ENCODE results near the gene UBN2.
"Not testable (repeated sequence)": the region's sequence is repeated elsewhere in the genome, so short reads cannot be mapped to it uniquely, and the experiment has no call there.

Gene UBN2

GRCh38 chr7:139205843-139206242 lies 25.2 kb upstream of the UBN2 start:
- Histone ChIP-seq H3K4me2 (ENCODE audit: low read length) (no peak overlapping the region), H3K36me3 (ENCODE audit: control insufficient read depth, insufficient read depth, low read length) (no peaks in the 10 kb centered on the region), H2AFZ (no peak overlapping the region), H3K4me1 (no peaks in the 10 kb centered on the region), H3K27me3 (ENCODE audit: control insufficient read depth, insufficient read depth, low read length) (no peaks in the 10 kb centered on the region), H3K27ac (no peak overlapping the region), H3K9me3 (ENCODE audit: control insufficient read depth, low read length) (no peaks in the 10 kb centered on the region), H3K4me3 (ENCODE audit: low read depth, low read length) (no peak overlapping the region), H3K79me2 (no peaks in the 10 kb centered on the region), H3K9ac (no peak overlapping the region)
- no peak for TF ChIP-seq CTCF (IDR thresholded peaks at IDR 0.05)

DNA sequence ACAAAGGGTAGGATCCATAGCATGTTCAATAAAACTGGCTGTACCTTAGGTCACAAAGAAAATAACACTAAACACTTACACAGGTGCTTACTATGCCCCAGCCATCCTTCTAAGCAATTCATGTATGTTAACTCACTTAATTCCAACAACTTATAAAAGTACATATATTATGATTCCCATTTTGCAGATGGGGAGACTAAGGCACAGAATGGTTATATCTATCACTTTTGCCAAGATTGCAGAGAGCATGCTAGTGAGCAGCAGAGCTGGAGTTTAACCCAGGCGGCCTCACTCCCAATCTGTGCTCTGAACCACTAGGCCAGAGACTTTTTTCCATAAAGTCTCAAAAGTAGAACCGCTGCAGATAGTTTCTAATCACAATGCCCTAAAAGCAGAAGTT lies 18.9 kb upstream of the UBN2 start:
- H3K9ac ChIP-seq: no peak overlapping the region
- no peak overlapping the region for H2AFZ ChIP-seq
- no peaks in the 10 kb centered on the region for H3K27me3 ChIP-seq (ENCODE audit: control insufficient read depth, insufficient read depth, low read length)
- no peaks in the 10 kb centered on the region for H3K36me3 ChIP-seq (ENCODE audit: control insufficient read depth, insufficient read depth, low read length)
- no peak overlapping the region for H3K4me3 ChIP-seq (ENCODE audit: low read depth, low read length)
- no peaks in the 10 kb centered on the region for H3K9me3 ChIP-seq (ENCODE audit: control insufficient read depth, low read length)
- no peaks in the 10 kb centered on the region for H3K79me2 ChIP-seq
- H3K4me2 ChIP-seq (ENCODE audit: low read length): no peak overlapping the region
- no peaks in the 10 kb centered on the region for H3K4me1 ChIP-seq
- no peak for TF ChIP-seq CTCF (IDR thresholded peaks at IDR 0.05)
- H3K27ac ChIP-seq: no peak overlapping the region

GRCh38 chr7:139213489-139213888 lies 17.5 kb upstream of the UBN2 start:
- not testable (repeated sequence) for H3K36me3 ChIP-seq (ENCODE audit: control insufficient read depth, insufficient read depth, low read length); H3K9me3 ChIP-seq (ENCODE audit: control insufficient read depth, low read length); H3K27me3 ChIP-seq (ENCODE audit: control insufficient read depth, insufficient read depth, low read length); H3K27ac ChIP-seq; H3K4me3 ChIP-seq (ENCODE audit: low read depth, low read length); H3K4me1 ChIP-seq; H2AFZ ChIP-seq; H3K9ac ChIP-seq; H3K4me2 ChIP-seq (ENCODE audit: low read length); H3K79me2 ChIP-seq

- no peaks in the 10 kb centered on the region for H3K36me3 ChIP-seq (ENCODE audit: control insufficient read depth, insufficient read depth, low read length)
Measured at GRCh38 chr7:139218173-139218572, 12.9 kb upstream of the UBN2 start.

DNA sequence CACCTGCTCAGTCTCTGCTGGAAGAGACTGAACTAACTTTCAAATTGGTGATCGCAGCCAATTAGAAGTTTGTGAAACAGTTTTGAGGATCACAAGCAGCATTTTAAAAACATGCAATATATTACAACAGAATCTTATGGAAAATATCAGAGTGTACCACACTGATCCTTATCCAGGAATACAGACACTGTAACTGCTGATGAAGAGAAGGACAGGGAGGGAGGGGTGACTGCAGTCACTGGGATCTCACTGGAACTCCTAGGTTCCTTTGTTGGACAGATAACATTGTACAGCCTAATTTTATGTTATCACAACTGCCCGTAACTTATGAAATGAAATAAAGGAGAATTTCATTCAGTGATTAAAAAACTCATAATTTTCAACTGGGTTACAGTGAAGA lies 6.8 kb upstream of the UBN2 start:
- no peak for TF ChIP-seq CTCF (IDR thresholded peaks at IDR 0.05)
- H3K79me2 ChIP-seq: no peaks in the 10 kb centered on the region
- no peaks in the 10 kb centered on the region for H3K27me3 ChIP-seq (ENCODE audit: control insufficient read depth, insufficient read depth, low read length)
- H3K4me1 ChIP-seq: no peaks in the 10 kb centered on the region
- no peaks in the 10 kb centered on the region for H3K9me3 ChIP-seq (ENCODE audit: control insufficient read depth, low read length)
- no peak overlapping the region for H3K4me2 ChIP-seq (ENCODE audit: low read length)
- no peak overlapping the region for H3K9ac ChIP-seq
- no peak overlapping the region for H2AFZ ChIP-seq
- no peak overlapping the region for H3K27ac ChIP-seq
- no peak overlapping the region for H3K4me3 ChIP-seq (ENCODE audit: low read depth, low read length)
- H3K36me3 ChIP-seq (ENCODE audit: control insufficient read depth, insufficient read depth, low read length): no peaks in the 10 kb centered on the region

More at GRCh38 chr7:139218173-139218572, 12.9 kb upstream of the UBN2 start:
- no peak overlapping the region for H3K4me2 ChIP-seq (ENCODE audit: low read length)
- no peak overlapping the region for H3K4me3 ChIP-seq (ENCODE audit: low read depth, low read length)
- no peak for TF ChIP-seq CTCF (IDR thresholded peaks at IDR 0.05)
- H3K4me1 ChIP-seq: no peaks in the 10 kb centered on the region
- H3K9me3 ChIP-seq (ENCODE audit: control insufficient read depth, low read length): no peaks in the 10 kb centered on the region
- no peak overlapping the region for H2AFZ ChIP-seq
- H3K9ac ChIP-seq: no peak overlapping the region
- H3K27me3 ChIP-seq (ENCODE audit: control insufficient read depth, insufficient read depth, low read length): no peaks in the 10 kb centered on the region
- no peak overlapping the region for H3K27ac ChIP-seq
- no peaks in the 10 kb centered on the region for H3K79me2 ChIP-seq

- not testable (repeated sequence) for H3K4me1 ChIP-seq; H3K4me2 ChIP-seq (ENCODE audit: low read length); H3K27ac ChIP-seq; H3K79me2 ChIP-seq; H3K27me3 ChIP-seq (ENCODE audit: control insufficient read depth, insufficient read depth, low read length); H3K9ac ChIP-seq; H3K36me3 ChIP-seq (ENCODE audit: control insufficient read depth, insufficient read depth, low read length); H3K9me3 ChIP-seq (ENCODE audit: control insufficient read depth, low read length); H3K4me3 ChIP-seq (ENCODE audit: low read depth, low read length); H2AFZ ChIP-seq
Measured at GRCh38 chr7:139224836-139225235, 6.2 kb upstream of the UBN2 start.

- H3K9me3 ChIP-seq (ENCODE audit: control insufficient read depth, low read length); H3K36me3 ChIP-seq (ENCODE audit: control insufficient read depth, insufficient read depth, low read length); H3K4me1 ChIP-seq; H3K79me2 ChIP-seq; H3K4me3 ChIP-seq (ENCODE audit: low read depth, low read length); H3K27ac ChIP-seq; H3K9ac ChIP-seq; H3K27me3 ChIP-seq (ENCODE audit: control insufficient read depth, insufficient read depth, low read length); H2AFZ ChIP-seq; H3K4me2 ChIP-seq (ENCODE audit: low read length): not testable (repeated sequence)
Measured at GRCh38 chr7:139225286-139226157, 5.5 kb upstream of the UBN2 start.

DNA sequence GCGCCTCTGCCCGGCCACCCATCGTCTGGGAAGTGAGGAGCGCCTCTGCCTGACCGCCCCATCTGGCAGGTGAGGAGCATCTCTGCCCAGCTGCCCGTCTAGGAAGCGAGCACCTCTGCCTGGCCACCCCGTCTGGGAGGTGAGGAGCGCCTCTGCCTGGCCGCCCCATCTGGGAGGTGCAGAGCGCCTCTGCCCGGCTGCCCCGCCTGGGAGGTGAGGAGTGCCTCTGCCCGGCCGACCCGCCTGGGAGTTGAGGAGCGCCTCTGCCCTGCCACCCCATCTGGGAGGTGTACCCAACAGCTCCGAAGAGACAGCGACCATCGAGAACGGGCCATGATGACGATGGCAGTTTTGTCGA lies 4.9 kb upstream of the UBN2 start:
- not testable (repeated sequence) for H3K4me3 ChIP-seq (ENCODE audit: low read depth, low read length); H3K36me3 ChIP-seq (ENCODE audit: control insufficient read depth, insufficient read depth, low read length); H3K4me2 ChIP-seq (ENCODE audit: low read length); H3K27ac ChIP-seq; H3K4me1 ChIP-seq; H3K9ac ChIP-seq; H3K27me3 ChIP-seq (ENCODE audit: control insufficient read depth, insufficient read depth, low read length); H3K79me2 ChIP-seq; H2AFZ ChIP-seq; H3K9me3 ChIP-seq (ENCODE audit: control insufficient read depth, low read length)
